GM21515 (cell line): Measurements from ENCODE around the gene AQP9.
"Not testable (repeated sequence)": the region's sequence is repeated elsewhere in the genome, so short reads cannot be mapped to it uniquely, and the experiment has no call there.

Experiments
- ATAC-seq: cut with Tn5 transposase; IDR thresholded peaks from one replicate; pipeline ENCODE4 v1.9.1; 2021; ENCODE audit not compliant: unreplicated experiment

The AQP9 gene

DNA sequence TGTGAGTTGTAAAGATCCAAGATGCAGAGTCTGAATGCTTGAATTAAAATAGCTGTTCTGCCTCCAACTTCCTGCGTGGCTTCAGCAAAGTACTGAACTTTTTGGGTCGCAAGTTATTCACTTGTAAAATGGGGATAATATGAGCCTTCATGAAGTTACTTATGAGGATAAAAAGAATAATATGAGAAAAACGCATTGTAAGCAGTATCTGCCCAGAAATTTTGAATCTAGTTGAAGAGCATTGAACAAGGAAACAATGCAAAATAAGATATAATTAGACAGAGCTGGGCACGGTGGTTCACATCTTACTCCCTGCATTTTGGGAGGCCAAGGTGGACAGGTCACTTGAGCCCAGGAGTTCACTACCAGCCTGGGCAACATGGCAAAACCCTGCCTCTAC is 37.8 kb downstream of the AQP9 start:
- ATAC-seq, result no peak

- no peak for ATAC-seq
These were observed 40.5 kb downstream of the AQP9 start for GRCh38 chr15:58178668-58179067.

- ATAC-seq, result no peak
These were observed 41.0 kb downstream of the AQP9 start for GRCh38 chr15:58179206-58179605.

DNA sequence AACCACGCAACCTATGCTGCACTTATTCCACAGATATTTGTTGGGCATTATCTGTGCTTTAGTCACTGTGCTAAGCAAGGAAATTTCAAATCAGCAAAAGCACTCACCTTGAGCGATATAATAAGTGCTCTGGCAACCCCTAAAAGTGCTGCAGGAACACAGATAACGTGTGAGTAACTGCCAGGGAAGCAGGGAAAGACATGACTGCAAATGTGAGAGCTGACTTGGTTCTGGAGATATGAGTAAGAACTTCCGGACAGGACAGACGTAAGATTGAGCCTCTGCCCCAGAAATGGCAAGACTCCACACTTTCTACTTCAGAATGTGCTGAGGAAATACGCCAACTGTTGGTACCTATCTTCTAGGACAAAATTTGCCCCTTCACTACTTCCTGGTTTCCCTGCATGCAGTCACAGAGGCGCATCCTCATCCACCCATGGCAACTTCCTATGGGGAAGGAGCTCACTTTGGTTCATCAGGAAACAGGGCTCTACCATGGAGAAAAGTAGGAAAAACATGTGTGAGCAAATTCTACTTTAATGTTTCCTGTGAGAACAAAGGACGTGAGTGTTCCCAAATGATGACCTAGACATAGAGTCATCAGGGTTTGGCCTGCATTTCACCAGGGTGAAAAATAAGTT is 41.7 kb downstream of the AQP9 start:
- ATAC-seq, result no peak

GRCh38 chr15:58182460-58183163 is 44.4 kb downstream of the AQP9 start:
- ATAC-seq, result no peak

DNA sequence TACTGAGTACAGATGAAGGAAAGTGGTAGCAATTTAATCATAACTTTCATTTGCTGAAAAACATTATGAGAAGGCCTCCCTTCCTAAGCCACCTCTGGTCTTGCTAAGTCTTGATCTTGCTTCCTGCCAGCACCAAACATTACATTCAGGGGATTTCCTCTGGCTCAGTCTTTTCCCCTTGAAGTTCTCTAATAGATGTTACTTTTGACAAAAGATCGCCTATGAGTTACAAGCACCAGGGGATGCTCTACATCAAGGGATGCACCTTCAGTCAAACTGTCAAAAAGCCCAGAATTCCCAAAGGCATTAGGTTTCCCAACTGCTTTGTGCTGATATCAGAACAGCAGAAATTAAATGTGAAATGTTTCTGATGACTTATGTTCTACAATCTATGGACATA is 47.3 kb downstream of the AQP9 start:
- ATAC-seq, result no peak

- no peak for ATAC-seq
These were observed 51.1 kb downstream of the AQP9 start for GRCh38 chr15:58189148-58189811.

DNA sequence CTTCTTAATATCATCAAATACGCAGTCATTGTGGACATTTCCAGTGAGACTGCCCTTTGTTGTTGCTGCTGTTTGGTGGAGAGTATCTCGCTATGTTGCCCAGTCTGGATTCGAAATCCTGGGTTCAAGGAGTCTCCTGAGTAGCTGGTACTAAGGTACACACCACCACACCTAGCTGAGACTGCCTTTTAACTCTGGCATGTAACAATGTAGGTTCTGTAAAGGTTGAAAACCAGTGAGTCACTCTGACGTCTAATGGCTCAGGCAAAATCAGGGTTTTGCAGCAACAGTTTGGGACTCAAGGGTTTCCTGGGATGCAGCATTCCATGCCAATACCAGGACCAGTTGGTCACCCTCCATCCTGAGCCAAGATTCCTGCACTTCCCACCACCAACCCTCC is 52.2 kb downstream of the AQP9 start:
- ATAC-seq, result no peak

DNA sequence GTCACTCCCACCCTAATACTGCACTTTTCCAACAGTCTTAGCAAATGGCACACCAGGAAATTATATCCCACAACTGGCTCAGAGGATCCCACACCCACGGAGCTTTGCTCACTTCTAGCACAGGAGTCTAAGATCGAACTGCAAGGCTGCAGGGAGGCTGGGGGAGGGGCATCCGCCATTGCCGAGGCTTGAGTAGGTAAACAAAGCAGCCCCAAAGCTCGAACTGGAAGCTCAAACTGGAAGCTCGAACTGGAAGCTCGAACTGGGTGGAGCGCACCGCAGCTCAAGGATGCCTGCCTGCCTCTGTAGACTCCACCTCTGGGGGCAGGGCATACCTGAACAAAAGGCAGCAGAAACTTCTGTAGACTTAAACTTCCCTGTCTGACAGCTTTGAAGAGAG is 55.5 kb downstream of the AQP9 start:
- not testable (repeated sequence) for ATAC-seq

DNA sequence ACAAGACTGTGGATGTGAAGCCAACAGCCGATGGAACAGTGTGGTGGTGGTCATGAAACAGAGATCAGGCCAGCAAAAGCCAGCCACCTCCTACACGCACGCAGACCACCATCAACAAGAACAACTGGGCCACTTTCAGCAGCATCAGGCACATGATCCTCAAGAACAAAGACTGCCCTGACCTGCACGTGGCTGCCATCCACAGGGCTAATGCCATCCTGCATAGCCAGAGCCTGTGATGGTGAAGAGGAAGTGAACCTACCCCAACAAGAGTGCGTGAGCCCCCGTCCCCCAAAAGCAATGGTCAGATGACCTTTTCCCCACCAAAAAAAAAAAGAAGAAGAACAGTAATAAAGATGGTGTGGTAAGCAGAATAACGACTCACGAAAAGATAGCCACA is 62.6 kb downstream of the AQP9 start:
- no peak for ATAC-seq

DNA sequence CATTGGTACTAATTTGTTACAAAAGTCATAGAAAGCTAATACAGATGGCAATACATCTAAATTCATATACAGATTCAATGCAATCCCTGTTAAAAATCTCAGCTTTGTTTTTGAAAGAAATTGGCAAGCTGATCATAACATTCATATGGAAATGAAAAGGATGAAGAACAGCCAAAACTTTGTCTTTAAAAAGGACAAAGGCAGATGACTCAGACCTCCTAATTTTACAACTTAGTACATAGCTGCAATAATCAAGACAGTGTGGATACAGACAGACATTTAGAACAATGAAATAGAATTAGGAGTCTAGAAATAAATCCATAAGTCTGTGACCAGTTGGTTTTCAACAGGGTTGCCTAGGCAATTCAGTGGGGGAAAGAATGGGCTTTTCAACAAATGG is 63.3 kb downstream of the AQP9 start:
- ATAC-seq, result no peak

DNA sequence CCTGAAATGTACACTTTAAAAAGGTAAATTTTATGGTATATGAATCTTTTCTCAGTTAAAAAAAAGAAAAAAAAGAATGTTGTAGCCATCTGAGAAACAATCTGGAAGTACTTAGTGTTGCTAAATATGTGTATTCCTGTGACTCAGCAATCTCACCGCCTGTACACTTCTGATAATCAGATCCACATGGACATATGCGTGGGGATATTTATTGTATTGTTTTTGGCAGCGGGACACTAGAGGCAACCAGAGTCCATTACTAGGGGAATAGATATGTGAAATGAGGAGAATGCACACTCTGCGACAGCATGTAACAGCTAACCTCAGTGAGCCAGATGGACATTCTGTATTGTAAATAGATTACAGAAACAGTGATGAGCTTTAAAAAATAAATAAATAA is 65.4 kb downstream of the AQP9 start:
- no peak for ATAC-seq

- ATAC-seq, result no peak
These were observed 68.0 kb downstream of the AQP9 start for GRCh38 chr15:58206151-58206550.

GRCh38 chr15:58208217-58208616 is 70.0 kb downstream of the AQP9 start:
- ATAC-seq, result not testable (repeated sequence)

DNA sequence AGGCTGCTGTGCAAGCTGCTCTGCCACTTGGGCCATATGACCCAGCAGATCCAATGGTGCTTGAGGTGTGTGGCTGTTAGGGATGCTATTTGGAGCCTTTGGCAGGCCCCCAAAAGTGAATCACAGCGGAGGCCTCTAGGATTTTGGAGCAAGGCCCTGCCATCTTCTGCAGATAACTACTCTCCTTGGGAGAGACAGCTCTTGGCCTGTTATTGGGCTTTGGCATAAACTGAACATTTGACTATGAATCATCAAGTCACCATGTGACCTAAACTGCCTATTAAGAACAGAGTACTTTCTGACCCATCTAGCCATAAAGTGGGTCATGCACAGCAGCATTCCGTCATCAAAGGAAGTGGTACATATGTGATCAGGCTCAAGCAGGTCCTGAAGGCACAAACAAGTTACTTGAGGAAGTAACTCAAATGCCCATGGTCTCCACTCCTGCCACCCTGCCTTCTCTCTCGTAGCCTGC is 70.9 kb downstream of the AQP9 start:
- ATAC-seq, result not testable (repeated sequence)

- not testable (repeated sequence) for ATAC-seq
These were observed 71.8 kb downstream of the AQP9 start for GRCh38 chr15:58210031-58210430.

DNA sequence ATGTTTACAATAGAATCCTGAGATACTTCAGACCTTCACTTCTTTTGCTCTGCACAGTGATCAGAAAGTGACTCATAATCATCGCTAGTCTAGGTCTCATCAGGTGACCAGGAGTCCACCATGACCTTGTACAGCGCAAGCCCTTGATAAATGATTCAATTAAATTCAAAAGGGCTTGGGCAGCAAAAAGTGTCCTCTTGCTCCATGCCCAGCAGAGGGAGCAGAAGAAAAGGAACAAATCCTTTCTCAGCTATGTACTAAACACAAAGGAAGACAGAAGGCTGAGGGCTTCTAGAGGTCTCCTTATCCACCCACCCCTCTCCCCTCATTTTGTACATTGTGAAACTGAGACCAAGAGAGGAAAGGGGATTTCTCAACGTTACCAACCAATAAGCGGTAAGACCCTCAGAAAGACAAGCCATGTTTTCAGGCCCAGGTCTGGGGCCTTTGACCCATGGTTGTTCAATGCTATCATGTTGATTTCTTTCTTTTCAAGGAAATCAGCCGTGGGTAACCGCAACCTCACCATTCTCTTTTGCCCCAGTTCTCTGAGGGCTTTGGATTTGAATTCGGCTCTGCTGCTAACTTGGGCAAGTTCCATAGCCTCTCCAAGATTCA is 74.8 kb downstream of the AQP9 start:
- ATAC-seq, result no peak

DNA sequence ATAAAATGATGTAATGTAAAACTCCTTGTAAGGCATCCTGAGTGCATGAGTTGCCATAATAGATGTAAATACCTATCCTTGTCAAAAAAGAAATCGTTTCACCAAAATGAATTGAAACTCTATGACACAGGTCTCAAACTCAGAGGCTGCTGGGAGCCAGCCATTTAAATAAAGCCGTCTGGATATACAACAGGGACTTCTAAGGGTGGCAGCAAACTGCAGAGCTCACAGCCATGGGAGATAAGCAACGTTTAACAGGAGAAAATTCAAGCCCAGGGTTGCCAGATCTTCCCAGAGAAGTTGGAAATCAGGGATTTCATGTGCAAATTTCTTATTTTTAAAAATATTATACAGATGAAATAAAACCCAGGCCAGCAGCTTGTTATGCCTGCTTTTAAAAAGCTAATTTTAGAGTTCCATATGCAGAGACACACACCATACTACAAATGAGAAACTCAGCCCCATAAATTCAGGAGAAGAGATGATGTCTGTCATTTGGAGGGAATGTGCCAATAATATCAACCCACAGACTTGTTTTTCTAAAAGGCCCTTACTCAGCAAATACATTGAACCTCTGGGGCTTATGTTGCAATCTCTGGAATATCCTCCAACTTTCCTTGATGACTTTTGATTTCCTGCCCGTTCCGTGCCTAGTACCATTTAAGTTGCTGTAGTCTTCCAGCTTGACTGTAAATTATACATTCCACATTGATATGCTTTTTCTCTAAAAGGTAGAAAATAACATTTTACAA is 75.6 kb downstream of the AQP9 start:
- no peak for ATAC-seq

- ATAC-seq, result no peak
These were observed 76.6 kb downstream of the AQP9 start for GRCh38 chr15:58214591-58215340.

DNA sequence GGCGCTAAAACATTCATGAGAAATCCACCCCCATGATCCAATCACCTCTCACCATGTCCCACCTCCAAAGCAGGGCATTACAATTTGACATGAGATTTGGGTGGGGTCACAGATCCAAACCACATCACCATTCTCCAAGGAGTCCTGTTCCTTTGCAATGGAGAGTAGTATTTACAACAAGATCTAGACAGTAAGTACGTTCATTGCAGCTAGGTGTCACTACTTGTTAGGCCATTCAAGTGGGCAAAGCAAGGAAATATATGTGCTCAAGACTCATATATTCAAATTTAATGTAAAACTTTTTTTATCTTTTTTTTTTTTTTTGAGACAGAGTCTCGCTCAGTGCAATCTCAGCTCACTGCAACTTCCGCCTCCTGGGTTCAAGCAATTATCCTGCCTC is 79.3 kb downstream of the AQP9 start:
- no peak for ATAC-seq
